ENCODE data around the gene C4orf36.

GRCh38 chr4:86916392-86916791 is 24.2 kb upstream of the C4orf36 start:
- TF ChIP-seq CTCF (IDR thresholded peaks at IDR 0.05): no peak
- no peak for TF ChIP-seq POLR2A (IDR thresholded peaks at IDR 0.05)
- TF ChIP-seq EP300 (IDR thresholded peaks at IDR 0.05): no peak

Measured in ovary (tissue), 3 donors.